GM19455 (cell line): ENCODE results near the gene ETV3L.

Experiments used
- ATAC-seq: cut with Tn5 transposase; IDR thresholded peaks from one replicate; pipeline ENCODE4 v1.9.1; 2021; ENCODE audit not compliant: unreplicated experiment

Gene ETV3L

DNA sequence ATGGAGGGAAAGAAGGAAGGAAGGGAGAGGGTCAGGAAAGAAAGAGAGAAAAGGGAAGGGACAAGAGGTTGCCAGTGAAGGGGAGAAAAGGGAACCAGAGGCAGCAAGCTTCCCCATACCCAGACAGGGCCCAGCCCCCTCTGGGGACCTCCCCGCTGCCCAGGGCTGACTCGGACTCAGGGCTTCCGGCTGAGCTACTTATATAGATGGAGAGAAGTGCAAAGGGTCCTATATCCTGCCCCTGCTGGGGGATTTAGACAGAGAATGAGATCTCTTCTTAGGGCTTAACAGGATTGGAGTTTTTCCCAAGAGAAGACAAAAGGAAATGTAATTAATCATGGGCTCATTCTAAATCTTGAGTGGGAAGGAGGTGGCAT lies at the start of gene ETV3L:
Gene ETV3L, minus strand, starts transcription at position 176 of the 377 bp plus-strand sequence. CDS start 285 bp downstream, outside the sequence.
- no peak for ATAC-seq

DNA sequence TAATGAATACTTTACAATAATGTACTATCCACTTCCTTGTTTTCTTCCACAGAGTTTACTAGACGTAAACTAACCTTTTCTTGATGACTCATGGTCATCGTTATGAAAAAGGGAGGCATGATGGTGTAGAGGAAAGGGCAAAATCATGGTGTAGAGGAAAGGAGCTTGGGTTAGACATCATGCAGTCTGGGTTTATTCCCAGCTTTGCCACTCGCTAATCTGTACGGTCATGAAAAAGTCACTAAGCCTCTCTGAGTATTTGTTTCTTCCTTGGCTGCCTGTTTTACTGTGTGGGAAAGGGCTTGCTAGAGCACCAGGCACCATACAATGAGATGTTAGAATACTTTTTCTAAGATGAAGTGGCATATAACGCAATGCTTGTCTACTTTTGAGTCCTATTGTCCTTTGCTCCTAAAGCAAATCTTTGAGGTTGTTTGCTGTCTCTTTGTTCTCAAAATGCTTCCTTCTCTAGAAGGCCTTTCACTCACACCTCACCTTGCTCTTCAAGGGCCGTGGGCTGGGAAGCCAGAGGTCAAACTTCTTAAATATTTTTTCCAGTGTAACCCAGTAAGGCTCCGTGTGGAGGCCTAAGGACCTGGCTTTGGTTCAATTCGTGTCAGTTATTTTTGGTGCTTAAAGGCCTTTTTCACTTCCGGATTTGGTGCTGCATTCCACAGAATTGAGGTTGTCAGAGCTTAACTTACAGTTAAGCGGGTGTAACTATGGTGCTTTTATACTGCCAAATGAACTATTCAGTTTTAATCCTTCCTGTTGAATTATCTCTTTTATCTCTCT lies 48.5 kb upstream of the ETV3L start:
- no peak for ATAC-seq

- no peak for ATAC-seq
Observed at GRCh38 chr1:157147037-157147436, 47.4 kb upstream of the ETV3L start.

DNA sequence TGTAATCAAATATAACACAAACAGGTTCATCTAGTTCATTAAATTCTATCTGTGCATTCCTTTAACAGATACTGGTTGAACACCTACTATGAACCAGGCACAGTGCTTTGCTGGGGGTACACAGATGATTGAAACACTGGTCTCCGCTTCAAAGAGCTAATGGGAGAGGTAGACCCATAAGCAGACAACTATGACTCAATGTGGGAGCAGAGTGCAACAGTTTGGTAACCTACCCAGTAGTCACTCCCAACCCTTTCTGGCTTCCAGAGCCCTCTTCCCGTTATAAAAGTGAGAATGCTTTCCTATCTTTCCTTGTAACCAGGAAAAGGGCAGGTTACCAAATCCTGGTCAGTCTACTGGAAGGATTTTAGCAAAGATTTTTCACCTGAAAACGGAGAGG lies 46.6 kb upstream of the ETV3L start:
- ATAC-seq, result no peak

DNA sequence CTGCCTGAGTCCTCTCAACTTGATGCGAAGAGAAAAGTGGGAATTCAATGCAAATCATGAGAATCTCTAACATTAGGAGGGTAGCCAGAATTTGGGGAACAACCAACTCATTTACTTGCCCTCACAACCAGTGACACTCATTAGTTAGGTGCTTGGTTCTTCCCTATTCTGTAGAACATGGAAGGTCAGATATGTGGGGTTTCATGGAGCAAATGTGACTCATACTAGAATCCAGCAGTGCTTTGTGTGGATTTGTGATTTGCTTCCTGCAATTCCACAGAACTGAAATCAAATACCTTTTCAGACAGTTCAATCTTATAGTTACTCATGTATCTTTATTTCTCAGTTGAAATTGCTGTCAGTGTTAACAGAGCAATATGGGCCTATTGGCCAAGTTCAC lies 45.5 kb upstream of the ETV3L start:
- no peak for ATAC-seq

GRCh38 chr1:157144509-157144908 lies 44.9 kb upstream of the ETV3L start:
- no peak for ATAC-seq

DNA sequence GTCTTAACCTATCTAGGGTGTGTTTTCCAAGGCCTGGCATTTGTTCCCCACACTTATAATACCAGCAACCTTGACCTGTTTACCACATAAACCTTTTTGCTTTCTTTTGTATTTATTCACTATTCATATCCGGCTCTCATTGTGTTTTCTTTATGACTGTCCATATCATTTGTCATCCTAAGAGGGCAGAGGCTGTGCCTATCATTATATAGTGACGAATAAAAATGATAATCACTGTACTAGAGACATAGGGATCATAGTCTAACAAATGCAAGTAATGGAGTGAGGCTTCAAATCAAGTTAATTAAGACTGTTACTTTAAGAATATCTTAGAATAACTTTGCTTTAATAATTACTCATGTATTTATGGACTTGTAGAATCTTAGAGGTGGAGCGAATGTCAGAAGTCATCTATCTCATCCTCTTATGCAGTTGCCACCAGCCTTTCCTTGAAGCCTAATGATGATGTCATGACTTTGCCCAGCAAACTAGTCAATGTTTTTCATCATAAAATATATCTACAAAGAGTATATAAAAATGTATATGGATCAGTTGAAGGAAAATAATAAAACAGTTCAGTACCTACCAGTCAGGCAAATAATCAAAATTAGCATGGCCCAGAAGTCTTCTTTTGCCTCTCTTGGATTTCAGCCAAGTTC lies 43.3 kb upstream of the ETV3L start:
- ATAC-seq, result no peak

GRCh38 chr1:157142201-157142600 lies 42.6 kb upstream of the ETV3L start:
- ATAC-seq, result no peak

DNA sequence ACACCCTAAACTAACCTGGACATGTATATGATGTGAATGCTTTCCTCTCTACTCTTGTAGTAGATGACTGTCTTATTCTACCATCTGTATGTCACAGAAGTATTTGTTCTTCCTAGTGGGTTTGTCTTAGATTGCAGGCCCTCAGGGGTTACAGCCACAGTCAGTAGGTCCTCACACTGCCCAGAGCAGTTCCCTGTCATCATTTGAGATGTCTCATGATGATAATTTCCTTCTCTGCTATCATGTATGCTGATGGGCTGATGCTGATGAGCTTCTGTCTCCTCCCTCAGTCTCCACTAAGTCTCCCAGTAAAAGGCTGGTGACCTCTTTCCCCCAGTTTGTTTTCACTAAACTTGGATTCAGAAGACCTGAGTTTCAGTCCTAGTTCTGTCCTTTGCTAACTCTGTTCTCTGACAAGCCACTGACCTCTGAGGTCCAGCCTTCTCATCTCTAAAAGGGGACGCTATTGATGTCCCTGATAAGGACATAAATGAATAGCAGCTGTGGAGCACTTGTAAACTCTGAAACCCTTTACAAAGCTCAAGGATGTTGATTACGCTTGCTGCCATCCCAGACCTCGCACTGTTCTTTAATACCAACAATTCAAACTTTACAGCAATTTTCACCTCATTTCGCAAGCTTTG lies 41.7 kb upstream of the ETV3L start:
- no peak for ATAC-seq

DNA sequence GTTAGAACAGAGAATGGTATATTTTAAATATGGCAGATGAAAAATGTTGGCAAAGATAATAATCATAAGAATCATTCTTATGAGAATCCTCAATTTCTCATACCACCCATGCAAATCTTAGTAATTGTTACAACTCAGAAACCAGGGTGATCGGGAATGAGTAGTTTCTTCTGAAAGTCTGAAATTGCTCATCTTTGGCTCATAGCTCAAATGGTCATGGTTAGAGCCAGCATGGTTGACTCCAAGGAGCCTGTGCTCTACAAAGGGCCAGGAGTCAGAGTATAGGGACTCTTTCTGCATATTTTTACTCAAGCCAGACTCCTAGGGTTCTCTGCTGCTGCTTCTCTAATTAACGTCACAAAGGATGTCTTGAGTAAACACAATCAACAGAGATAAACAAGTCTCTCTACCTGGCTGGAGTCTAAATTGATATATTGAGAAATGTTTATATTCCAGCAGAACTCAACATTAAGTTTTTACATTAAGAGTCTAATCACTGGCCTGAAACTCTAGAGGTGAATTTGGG lies 40.5 kb upstream of the ETV3L start:
- no peak for ATAC-seq

- no peak for ATAC-seq
Observed at GRCh38 chr1:157139052-157139715, 39.6 kb upstream of the ETV3L start.

GRCh38 chr1:157138220-157139051 lies 38.8 kb upstream of the ETV3L start, which contains the start of gene ETV3:
Gene ETV3, minus strand, starts transcription at chr1:157138395. Its CDS starts 2,043 bp downstream, at chr1:157136352.
- ATAC-seq, result peak; percentile 86

DNA sequence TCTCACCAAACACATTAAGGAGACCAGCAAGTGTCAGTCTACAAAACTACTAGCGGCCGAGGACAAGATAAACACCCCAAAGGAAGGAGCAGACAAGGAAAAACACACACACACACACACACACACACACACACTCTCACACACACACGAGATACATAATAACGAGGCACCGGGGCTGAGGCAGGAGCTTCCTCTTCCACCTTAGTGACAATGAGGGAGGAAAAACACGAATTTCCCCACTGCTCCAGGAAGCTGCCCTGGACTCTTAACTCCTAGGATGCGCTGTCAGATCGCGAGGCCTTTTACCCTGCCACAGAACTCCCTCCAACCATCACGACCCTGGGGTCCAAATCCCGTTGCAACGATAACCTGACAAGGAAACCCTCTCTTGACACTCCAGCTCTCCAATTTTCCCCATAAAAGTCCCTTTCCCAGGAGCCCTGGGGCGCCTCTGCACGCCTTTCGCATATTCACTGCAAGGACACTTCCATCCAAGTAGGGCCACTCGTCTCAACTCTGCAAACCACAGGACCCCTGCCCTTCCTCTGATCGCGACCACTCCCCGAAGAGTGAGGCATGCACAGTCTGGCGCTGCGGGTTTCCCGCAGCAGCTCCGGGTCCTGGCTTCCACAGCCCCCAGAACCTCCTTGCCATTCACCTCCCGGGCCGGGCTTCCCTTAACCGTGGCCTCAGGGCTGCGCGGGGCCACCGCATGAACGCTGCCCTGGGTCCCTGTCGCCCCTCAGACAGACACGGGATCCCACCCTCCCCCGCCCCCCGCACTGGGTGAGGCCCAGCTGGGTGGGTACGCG lies 38.0 kb upstream of the ETV3L start:
- ATAC-seq, result no peak

GRCh38 chr1:157137046-157137407 lies 37.4 kb upstream of the ETV3L start:
- no peak for ATAC-seq

- ATAC-seq, result no peak
Observed at GRCh38 chr1:157136133-157136532, 36.5 kb upstream of the ETV3L start.

- ATAC-seq, result no peak
Observed at GRCh38 chr1:157135646-157136045, 36.0 kb upstream of the ETV3L start.

- ATAC-seq, result no peak
Observed at GRCh38 chr1:157135070-157135469, 35.5 kb upstream of the ETV3L start.

DNA sequence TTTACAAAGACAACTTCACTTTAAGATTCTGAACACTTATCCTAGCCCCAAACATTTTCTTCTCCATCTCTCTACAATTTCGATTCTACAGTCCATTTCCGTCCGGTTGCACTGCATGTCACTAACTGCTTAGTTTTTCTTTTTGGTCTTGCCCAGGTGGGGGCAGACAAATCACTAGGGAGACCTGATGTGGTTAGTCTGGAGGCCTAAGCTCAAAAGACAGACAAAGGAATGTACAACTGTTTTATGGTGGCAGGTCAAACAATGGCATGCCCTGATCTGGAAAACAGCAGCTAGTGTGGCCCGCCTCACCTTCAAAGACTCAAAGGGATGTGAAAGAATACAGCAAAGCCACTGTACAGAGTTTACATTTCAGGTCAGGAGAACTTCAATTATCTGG lies 34.8 kb upstream of the ETV3L start:
- no peak for ATAC-seq

DNA sequence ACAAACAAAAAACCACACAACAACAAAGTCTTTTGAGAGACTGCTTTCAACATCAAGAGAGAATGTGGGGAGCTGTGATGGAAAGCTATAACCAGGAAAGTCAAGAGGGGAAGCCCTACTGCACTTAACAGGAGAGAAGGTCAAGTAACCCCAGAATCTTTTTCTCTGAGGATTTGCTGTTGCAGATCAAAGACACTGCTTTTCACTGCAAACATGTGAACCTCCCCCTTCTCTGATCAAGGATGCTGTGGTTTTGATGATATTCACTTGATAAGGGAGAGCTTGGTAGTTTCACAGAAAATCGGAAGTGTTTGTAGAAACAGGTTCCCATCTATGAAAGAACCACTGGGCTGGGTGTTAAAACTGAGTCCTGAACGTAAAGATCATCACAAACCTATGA lies 33.8 kb upstream of the ETV3L start:
- ATAC-seq, result no peak
